Measurements from ENCODE around the gene CNOT1.
"Not testable (repeated sequence)": the region's sequence is repeated elsewhere in the genome, so short reads cannot be mapped to it uniquely, and the experiment has no call there.

The CNOT1 gene

DNA sequence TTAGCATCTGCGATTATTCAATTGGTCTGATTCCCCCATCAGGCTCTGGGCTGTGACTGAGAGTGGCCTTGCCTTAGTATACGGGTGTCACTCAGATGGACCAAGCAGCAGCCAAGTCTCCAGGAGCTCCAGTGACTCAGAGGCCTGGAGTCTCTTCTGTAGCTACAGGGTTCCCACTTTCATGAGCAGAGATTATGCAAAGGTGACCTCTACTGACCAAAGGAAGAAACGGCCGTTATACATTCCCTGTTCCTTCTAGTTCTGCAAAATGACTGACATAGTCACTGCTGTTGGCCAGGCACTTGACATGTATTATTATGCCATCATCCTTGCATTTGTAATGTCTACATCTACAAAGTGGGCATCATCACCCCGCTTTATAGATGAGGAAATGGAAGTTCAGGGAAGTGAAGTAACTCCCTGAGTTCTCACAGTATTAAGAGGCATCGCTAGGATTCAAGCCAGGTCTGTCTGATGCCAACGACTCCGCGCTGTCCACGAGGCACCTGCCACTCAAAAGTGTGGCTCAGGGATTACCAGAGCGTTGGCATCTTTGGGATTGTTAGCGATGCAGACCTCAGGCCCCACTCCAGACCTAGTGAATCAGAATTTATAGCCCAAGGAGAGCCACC, 31.7 kb upstream of the CNOT1 start:
- H3K27ac ChIP-seq (replicated peaks) = no peak overlapping the region
- no peak overlapping the region for H3K4me3 ChIP-seq (replicated peaks; ENCODE audit: insufficient read depth, low read length)
- no peaks in the 10 kb centered on the region for H3K27me3 ChIP-seq (ENCODE audit: insufficient read depth, poor library complexity, severe bottlenecking)
- DNase-seq (ENCODE audit: low read depth in 1 of 2, low spot score in 1 of 2) = peak in 1 of 2 experiments; percentile 75
- TF ChIP-seq, protein P1, sequence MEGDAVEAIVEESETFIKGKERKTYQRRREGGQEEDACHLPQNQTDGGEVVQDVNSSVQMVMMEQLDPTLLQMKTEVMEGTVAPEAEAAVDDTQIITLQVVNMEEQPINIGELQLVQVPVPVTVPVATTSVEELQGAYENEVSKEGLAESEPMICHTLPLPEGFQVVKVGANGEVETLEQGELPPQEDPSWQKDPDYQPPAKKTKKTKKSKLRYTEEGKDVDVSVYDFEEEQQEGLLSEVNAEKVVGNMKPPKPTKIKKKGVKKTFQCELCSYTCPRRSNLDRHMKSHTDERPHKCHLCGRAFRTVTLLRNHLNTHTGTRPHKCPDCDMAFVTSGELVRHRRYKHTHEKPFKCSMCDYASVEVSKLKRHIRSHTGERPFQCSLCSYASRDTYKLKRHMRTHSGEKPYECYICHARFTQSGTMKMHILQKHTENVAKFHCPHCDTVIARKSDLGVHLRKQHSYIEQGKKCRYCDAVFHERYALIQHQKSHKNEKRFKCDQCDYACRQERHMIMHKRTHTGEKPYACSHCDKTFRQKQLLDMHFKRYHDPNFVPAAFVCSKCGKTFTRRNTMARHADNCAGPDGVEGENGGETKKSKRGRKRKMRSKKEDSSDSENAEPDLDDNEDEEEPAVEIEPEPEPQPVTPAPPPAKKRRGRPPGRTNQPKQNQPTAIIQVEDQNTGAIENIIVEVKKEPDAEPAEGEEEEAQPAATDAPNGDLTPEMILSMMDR (IDR thresholded peaks at IDR 0.05; ENCODE audit: insufficient read depth, low read length) = peak; percentile 82
- no peak for TF ChIP-seq POLR2AphosphoS5 (IDR thresholded peaks at IDR 0.05; ENCODE audit: low read depth)

DNA sequence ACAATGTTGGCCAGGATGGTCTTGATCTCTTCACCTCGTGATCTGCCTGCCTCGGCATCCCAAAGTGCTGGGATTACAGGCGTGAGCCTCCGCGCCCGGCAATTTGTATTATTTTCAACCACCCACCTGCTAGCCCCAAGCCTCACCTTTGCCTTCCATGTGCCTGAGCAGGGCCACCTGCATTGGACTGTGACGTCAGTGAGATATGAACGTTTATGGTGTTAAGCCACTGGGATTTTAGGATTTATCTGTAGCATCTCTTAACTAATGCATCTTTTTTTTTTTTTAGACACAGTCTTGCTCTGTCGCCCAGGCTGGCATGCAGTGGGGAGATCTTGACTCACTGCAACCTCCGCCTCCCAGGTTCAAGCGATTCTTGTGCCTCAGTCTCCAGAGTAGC, 30.3 kb upstream of the CNOT1 start:
- H3K4me3 ChIP-seq (replicated peaks; ENCODE audit: insufficient read depth, low read length); H3K27me3 ChIP-seq (ENCODE audit: insufficient read depth, poor library complexity, severe bottlenecking); H3K27ac ChIP-seq (replicated peaks); DNase-seq (ENCODE audit: low read depth in 1 of 2, low spot score in 1 of 2): not testable (repeated sequence)

DNA sequence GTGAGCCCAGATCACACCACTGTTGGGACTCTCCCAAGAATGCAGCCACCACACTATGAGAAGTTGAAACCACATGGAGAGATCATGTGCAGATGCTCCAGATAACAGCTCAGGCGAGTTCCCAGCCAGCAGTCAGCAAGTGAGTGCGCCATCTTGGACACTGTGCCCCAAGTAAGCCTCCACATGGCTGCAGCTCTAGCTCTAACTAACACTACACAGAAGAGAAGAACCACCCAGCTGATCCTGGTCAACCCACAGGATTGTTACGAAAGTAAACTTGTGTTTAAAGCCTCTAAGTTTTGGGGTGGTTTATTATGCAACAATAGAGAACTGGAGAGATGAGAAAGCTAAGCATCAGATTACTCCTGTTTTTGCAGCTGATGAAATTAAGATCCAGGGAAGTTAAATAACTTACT, 29.2 kb upstream of the CNOT1 start:
- Histone ChIP-seq H3K4me3 (replicated peaks; ENCODE audit: insufficient read depth, low read length) (no peak overlapping the region), H3K27ac (replicated peaks) (no peak overlapping the region), H3K27me3 (ENCODE audit: insufficient read depth, poor library complexity, severe bottlenecking) (no peaks in the 10 kb centered on the region)
- peak; percentile 66 to 69 for DNase-seq (ENCODE audit: low read depth in 1 of 2, low spot score in 1 of 2)
- TF ChIP-seq GABPA (IDR thresholded peaks at IDR 0.05; ENCODE audit: low read depth) (no peak), POLR2AphosphoS5 (IDR thresholded peaks at IDR 0.05; ENCODE audit: low read depth) (no peak), SPI1 (IDR thresholded peaks at IDR 0.05; ENCODE audit: borderline replicate concordance, low read depth) (peak; percentile 9; the same call in 1 of the 2 replicates)
- TF ChIP-seq, protein P2, sequence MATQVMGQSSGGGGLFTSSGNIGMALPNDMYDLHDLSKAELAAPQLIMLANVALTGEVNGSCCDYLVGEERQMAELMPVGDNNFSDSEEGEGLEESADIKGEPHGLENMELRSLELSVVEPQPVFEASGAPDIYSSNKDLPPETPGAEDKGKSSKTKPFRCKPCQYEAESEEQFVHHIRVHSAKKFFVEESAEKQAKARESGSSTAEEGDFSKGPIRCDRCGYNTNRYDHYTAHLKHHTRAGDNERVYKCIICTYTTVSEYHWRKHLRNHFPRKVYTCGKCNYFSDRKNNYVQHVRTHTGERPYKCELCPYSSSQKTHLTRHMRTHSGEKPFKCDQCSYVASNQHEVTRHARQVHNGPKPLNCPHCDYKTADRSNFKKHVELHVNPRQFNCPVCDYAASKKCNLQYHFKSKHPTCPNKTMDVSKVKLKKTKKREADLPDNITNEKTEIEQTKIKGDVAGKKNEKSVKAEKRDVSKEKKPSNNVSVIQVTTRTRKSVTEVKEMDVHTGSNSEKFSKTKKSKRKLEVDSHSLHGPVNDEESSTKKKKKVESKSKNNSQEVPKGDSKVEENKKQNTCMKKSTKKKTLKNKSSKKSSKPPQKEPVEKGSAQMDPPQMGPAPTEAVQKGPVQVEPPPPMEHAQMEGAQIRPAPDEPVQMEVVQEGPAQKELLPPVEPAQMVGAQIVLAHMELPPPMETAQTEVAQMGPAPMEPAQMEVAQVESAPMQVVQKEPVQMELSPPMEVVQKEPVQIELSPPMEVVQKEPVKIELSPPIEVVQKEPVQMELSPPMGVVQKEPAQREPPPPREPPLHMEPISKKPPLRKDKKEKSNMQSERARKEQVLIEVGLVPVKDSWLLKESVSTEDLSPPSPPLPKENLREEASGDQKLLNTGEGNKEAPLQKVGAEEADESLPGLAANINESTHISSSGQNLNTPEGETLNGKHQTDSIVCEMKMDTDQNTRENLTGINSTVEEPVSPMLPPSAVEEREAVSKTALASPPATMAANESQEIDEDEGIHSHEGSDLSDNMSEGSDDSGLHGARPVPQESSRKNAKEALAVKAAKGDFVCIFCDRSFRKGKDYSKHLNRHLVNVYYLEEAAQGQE (IDR thresholded peaks at IDR 0.05; ENCODE audit: insufficient replicate concordance, low read depth) = no peak
- TF ChIP-seq, protein P1 (IDR thresholded peaks at IDR 0.05; ENCODE audit: insufficient read depth, low read length) = no peak

DNA sequence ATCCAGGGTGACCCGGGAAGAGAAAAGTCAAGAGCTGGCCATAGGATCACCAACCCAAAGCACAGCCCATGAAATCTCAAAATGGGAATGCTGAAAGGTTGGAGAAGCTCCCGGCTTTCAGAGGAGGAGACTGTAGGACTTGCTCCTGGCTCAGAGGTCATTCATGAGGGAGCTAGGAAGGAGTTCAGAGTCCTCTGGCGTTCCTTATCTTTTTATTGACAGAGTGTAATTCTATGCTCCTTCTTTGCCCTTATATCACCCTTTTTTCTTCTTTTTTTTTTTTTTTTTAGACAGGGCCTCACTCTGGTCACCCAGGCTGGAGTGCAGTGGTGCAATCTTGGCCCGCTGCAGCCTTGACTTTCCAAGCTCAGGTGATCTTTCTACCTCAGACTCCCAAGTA, 27.3 kb upstream of the CNOT1 start:
- H3K27me3 ChIP-seq (ENCODE audit: insufficient read depth, poor library complexity, severe bottlenecking) = no peaks in the 10 kb centered on the region
- TF ChIP-seq POLR2AphosphoS5 (IDR thresholded peaks at IDR 0.05; ENCODE audit: low read depth) (no peak), SPI1 (IDR thresholded peaks at IDR 0.05; ENCODE audit: borderline replicate concordance, low read depth) (no peak), GABPA (IDR thresholded peaks at IDR 0.05; ENCODE audit: low read depth) (no peak)
- TF ChIP-seq, protein P1 (IDR thresholded peaks at IDR 0.05; ENCODE audit: insufficient read depth, low read length) = no peak
- TF ChIP-seq, protein P2 (IDR thresholded peaks at IDR 0.05; ENCODE audit: insufficient replicate concordance, low read depth) = no peak
- H3K4me3 ChIP-seq (replicated peaks; ENCODE audit: insufficient read depth, low read length) = no peak overlapping the region
- DNase-seq (ENCODE audit: low read depth in 1 of 2, low spot score in 1 of 2) = no peak
- no peak overlapping the region for H3K27ac ChIP-seq (replicated peaks)
